GM19452 (cell line): ENCODE results near the gene BRD3OS.
"Not testable (repeated sequence)": the region's sequence is repeated elsewhere in the genome, so short reads cannot be mapped to it uniquely, and the experiment has no call there.

Experiments
- ATAC-seq: cut with Tn5 transposase; IDR thresholded peaks from one replicate; pipeline ENCODE4 v1.9.1; 2021; ENCODE audit not compliant: unreplicated experiment

Gene BRD3OS

DNA sequence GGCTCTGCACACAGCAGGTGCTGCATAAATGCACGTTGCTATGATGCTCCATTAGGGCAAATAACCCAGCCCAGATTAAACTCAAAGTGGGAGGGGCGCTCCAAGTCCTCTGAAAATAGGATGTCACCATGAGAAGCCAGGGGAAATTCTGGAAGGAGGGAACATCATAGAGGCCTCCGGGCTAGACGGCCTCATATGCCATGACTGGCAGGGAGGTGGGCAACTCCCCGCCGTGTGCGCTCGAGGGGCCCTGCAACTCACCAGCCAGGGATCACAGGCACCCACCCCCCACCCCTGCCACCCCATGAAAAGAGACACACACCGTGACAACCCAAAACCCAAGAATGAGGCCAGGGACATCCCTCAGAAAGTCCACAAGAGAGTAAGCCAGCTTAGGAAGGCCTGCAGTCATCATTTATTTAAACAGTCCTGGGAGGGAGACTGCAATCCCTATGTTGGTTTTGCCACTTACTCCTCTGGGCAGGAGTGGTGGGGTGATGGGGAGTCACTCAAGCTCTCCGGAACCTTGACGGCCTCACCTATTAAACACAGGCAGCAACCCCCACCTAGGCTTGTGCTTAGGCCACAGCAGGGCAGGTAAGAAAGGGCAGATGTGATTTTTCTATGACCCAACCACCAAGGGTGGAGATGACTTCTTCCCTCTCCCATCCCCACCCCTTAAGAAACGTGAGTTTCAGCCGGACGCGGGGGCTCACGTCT lies 37.2 kb upstream of the BRD3OS start:
- no peak for ATAC-seq

DNA sequence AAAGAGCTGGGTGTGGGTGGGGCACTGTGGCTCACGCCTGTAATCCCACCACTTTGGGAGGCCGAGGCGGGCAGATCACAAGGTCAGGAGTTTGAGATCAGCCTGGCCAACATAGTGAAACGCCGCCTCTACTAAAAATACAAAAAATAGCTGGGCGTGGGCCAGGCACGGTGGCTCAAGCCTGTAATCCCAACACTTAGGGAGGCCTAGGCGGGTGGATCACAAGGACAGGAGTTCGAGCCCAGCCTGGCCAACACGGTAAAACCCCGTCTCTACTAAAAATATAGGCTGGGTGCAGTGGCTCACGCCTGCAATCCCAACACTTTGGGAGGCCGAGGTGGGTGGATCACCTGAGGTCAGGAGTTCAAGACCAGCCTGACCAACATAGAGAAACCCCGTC lies 36.5 kb upstream of the BRD3OS start:
- not testable (repeated sequence) for ATAC-seq

DNA sequence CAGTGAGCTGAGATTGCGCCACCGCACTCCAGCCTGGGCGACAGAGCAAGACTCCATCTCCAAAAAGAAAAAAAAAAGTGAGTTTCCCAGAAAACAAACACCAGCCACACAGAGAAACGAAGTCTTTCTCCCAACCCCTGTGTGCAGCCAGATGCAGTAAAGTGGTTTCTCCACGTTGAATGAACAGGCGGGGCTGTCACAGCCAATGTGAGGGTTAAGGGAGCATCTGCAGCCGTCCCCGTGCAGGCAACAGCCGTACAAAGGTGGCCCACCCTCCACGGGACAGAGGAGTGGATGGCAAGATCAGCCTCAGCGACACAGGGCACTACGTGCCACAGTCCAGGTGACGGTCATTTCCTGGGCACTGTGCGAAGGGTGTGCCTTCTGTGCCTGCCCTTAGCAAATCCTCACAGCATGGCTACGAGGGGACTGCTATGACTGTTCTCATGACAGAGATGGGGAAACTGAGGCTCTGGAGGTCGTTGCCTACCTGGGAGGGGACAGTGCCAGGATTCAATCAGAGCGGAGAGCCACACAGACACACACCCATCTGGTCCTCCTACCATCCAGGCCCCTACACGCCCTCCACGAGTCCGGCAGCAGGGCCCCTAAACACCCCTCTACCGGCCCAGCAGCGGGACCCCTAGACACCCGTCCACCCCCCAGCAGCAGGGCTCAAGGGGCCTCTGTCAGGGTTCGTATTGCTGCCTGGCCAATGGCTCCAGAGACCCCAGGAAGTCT lies 35.5 kb upstream of the BRD3OS start:
- no peak for ATAC-seq

DNA sequence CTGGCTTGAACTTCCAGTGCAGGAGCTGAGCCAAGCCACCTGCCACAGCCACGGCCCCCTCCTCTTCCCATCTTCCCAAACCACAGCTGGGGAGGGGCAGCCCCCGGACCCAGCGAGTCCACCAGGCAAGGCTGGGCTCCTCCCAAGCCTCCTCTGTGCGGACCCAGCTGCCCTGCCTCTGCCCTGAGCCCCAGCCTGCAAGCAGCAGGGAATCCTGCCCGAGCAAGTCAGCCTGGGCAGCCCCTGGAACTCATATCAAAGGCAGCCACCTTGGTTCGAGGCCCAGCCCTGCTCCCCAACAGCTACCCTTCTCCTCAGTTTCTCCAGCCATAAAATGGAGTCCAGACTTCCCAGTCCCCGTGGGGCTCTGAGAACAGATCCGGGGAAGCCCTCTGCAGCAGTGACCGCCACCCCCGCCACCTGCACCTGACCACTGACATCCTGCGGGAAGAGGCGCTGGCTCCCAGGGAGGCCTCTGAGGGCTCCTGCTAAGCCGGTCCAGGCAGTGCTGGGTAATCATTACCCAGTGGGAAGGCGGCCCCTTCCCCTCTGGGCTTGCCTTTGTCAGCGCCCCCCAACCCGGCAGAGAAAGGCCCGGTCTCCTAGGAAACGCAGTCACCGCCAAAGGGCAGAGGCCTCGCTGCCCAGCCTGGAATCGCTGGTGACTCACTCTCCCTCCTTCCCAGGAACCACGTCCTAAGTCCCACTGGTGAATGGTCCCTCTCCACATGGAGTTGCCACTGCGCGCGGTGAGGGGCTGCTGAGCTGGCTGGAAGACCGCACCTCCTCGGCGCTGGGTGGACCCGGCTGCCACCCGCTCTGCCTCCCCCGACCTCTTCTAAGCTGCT lies 34.7 kb upstream of the BRD3OS start:
- ATAC-seq: no peak

DNA sequence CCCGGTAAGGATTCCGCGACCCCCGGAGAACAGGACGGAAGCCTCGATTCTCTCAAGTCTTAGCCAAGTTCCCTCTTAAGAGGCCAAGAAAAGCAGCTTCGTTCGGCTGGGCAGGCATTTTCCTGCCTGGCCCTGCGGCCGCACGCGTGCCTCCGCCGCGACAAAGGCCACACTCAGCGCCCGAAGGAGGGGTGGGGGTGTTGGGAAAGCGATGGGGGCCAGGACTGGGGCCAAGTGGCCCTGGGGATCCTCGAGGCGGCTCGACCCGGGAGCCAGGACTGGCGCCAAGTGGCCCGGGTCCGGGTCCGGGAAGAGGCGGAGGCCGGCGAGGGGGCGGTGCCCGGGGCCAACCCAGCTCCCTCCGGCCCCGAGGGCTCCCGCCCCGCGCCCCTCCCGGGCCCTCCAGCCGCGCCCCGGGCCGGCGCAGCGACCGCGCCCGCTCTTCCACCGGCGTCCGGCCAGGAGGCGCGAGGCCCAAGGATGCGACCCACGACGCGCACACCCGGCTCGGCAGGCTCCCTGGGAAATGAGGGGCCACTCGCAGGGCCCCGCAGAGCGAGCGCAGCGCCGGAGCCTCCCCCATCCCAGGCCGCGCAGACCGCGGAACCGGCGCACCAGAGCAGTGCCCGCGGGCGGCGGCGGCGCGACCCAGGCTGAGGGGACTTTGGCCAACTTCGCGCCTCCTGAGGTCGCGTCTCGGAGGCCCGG lies 33.9 kb upstream of the BRD3OS start:
- peak; percentile 6 for ATAC-seq

DNA sequence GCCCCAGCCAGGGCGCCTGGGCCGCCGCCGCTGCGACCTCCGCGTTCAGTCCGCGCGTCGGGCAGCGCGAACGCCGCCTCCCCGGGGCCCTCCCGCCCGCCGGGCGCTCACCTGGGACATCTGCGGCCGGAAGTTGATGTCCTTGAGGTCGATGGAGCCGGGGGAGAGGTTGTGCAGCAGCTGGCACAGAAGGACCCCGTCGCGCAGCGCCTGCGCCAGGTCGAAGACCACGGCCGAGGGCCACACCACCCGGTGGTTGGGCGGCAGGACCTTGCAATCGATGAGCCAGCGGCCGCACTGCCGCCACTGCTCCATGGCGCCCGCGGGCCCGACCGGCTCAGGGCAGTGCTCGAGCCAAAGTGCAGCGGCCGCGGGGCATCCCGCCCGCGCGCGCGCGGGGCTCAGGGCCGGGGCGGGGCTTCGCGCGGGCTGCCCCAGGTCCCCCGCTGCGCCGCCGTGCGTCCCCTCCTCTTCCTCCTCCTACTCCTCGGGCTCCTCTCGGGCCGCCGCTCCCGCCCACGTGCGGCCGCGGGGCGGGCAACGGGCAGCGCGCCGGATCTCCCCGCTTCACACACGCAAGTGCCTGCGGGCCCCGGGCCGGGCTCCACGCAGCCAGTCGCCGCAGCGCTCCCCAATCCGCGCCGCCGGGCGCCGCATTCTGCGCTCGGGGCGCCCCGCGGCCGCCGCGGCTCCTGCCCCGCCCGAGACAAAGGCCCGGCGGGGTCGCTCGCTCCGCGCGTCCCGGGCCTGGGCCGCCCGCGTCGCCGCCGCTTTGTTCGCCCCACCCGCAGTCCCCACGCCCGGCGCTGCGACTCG lies 33.1 kb upstream of the BRD3OS start, which contains the start of gene VAV2:
Gene VAV2, minus strand, starts transcription at position 361 of the 816 bp plus-strand sequence. Its CDS starts 46 bp downstream, at position 315.
- peak; percentile 40 for ATAC-seq

DNA sequence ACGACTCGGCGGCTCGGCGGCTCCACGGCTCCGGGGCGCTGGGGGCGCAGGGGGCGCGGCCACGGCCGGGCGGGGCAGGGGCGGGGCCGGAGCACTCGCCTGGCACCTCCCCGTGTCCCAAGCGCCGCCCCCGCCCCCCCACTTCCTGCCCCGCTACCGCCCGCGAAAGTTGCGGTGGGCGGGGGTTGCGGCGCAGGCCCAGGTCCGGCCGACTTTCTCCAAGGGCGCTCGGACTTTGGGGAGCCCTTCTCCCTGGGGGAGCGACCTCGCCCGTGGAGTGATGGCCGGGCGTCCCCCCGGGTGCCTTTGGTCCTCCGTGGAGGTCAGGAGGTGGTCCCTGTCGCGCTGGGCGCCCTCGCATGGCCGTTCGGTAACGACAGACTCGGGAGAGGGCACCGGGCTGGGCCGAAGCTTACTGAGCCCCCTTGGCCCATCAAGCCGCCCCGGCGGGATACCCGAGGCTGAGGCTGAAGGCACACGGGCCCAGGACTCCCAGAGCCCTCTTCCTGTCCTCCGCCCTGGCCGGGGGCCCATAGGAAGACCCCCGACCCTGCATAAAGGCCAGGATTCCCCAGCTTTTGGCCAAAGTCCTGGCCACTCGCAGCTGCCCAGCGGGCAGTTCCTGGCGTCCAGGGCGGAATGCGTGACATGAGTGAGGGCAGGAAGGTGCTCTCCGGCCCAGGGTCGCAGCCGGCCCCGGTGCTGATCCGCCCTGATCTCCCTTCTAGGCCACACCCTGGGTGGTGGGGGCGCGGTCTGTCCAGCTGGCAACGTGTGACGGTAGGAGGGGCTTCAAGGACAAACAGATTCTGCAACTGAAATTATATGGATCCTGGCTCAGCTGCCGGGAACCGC lies 32.3 kb upstream of the BRD3OS start:
- ATAC-seq: peak; percentile 49

DNA sequence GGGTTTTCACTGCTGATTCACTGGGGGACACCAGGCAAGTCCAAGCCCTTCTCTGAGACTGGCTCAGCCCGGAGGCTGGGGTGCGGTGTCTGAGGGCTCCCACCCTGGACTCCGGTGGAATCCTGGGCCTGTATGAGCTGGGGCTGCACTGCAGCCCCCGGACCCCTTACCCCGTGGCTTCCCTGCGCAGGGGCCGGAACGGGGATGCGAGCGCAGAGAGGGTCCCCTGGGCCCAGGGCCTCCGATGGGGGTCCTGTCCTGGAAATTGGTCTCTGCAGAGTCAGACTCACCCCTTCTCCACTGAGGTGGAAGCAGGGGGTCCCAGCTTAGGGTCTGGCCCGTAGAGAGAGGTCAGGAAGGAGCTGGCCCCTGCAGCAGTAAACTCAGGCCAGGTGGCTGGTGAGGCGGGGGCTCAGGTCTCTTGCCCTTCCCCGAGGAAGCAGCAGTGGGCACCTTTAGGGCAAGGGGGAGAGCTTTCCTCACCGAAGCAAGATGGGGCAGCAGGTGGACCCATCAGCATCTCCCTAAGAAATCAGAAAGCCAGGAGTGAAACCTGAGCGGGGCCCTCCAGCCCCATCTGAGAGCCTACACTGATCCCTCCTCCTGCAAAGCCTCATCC lies 31.5 kb upstream of the BRD3OS start:
- ATAC-seq: no peak

DNA sequence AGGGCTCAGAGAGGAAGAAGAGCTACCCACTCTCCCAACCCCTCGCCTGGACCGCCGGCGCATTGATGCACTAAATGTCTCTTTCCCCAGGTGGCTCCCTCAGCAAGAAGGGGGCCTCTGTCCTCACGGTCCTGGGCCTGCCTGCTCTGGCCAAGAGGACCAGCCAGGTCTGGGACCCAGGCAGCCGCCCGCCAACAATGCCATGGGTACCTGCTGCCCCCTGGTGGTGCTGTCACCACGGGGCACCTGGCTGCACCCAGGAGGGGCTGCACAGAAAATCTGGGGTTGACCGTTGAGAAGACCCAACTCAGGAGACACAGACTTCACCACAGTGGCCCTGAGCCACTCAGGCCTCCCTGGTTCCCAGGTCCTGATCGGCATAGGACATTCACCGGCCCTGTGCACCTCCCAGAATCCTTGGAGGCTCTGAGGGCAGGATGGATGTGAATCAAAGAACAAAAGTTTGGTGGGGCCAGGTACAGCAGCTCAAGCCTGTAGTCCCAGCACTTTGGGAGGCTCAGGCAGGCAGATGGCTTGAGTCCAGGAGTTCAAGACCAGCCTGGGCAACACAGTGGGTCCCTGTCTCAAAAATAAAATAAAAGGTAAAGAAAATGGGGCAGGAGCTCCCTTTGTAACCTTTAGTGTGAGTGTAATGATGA lies 30.8 kb upstream of the BRD3OS start:
- no peak for ATAC-seq

DNA sequence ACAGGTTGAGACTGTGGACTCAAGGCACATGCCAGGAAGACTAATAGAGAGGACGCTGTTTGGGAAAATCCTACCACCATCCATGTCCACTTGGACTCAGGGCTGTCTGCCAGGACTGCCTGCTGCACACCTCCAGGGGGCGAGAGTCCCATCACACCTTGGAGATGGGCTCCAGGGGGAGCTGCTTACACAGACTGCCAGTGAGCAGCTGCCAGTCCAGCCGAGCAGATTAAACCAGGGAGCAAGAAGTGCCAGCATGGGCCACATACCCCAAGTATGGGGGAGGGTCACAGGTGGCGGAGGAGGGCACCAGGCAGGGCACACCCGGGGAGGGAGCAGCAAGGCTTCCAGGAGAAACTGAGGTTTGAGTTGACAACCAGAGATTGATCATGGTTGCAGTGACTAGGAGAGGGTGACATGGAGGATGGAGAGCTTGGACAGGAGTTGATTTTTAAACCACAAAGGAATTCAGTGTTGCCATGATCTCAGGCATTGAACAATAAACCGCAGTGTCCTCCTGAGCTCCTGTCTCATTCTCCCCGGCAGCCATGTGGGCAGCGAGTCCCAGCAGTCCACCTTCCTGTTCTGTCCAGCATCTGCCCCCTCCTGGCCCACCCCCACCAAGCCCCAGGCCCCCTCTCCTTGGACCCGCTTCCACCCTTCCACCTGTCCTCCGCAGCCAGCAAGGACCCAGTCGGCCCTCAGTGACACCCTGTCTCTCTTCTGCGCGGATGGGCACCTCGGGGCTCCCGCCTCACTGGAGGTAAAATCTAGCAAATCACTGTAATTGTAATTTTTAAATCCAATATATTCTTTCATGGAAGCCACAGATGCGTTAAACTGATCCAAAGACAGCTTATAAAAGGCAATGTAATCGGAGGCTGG lies 30.0 kb upstream of the BRD3OS start:
- ATAC-seq: no peak

DNA sequence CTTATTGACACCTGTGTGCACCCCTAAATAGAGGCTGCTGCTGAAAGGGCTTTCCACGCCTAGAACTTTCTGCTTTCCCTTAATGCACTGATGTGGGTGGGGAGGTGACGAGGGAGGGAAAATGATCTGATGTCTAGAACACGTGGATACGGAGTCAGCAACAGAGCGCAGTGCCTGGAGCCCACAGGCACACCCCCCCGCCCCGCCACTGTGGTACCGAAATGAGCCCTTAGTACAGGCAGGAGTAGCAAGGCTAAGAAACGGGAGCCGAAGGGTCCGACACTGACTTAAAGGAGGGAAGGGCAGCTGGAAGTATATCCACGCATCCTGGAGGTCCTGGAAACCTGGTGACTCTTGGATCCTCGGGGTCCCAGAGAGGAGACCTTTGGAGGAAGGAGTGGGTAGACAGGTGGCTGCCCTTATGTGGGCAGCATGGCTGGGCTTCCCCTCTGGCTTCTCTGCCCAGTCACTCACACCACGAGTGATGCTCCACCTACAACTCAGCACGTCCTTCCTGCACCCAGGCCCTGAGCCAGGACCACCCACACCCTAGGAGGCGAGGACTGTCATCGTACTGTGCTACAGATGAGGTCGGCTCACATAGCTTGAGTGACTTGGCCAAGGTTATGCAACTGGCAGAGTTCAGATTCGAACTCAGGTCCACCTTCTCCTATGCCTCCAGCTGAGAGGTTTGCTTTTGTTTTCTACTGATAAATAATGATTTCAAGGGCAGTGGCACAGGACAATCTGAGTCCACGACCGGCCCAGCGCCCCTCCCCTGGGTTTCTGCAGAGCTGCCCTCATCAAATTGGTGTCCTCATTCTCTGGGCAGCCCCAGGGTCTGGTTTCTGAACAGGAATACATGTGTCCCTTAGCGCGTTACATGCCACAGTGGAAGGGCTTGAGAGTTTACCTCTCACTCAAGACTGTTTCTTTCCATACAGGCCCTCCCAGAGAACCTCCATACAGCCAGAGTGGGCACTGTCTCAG lies 28.5 kb upstream of the BRD3OS start:
- ATAC-seq: no peak

DNA sequence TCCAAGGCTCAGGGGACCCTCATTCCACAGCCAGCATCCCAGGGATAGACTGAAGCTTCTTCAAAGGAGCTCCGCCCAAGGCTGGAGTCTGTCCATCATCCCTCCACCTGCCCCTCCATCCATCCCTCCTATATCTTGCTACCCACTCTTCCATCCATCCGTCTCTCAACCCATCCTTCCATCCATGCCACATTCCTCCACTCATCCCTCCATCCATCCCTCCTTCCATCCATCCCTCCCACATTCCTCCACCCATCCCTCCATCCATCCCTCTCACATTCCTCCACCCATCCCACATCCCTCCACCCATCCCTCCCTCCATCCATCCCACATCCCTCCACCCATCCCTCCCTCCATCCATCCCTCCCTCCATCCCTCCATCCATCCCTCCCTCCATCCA lies 27.7 kb upstream of the BRD3OS start:
- ATAC-seq: no peak

DNA sequence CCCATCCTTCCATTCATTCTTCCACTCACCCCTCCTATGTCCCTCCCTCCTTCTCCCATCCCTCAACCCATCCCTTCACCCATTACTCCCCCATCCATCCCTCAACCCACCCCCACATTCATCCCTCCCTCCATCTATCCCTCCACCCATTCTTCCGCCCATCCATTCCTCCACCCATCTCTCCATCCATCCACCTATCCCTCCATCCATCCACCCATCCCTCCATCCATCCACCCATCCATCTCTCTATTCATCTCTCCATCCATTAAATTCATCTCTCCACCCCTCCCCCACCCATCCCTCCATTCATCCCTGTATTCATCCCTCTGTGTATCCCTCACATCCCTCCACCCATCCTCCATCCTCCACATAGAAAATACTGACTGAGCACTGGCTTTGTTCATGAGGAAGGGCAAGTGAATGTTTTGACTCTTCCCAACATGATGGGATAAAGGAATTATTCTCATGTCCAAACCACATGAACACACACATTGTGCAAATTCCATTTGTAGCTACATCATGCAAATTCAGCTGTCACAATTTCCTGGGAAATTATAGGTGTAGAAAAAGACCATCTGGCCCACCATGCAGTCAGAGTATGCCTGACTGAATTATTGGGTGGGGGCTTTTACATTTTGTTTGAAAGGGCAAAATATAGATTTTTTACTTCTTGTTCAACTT lies 26.2 kb upstream of the BRD3OS start:
- no peak for ATAC-seq

DNA sequence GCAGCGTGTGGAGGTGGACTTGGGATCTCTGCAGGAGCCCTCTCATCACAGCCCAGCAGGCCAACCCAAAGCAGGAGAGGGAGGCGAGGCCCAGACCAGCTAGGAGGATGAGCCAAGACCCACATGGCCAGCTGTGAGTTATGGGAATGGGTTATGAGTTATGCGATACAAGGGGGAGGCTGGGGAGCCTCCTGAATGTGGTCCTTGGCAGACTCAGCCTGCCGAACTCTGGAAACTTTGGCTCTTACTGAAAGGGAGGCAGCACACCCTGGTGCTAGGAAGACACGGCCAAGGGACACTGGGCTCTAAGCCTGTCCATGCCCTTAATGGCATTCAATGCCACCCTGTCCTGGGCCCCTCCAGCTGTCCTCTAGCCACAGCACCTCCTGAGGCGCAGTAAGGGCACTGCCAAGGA lies 25.4 kb upstream of the BRD3OS start:
- ATAC-seq: no peak

DNA sequence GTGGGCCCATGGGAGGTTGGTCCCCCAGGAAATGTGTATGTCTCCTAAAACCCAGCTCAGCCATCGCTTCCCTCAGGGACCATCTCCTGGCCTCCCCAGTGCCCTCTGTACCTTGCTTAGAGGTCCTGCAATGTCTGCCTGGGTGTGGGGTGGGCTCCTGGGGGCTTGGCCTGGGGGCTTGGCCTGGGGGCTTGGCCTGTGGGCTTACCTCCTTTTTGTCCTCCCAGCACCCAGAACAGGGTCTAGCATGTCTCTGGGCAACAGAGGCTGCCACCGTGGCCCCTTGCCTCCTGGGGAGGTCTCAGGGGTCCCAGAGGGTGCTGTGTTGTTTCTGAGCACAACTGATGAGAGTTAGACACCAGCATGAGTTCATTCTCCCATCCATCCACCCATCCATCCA lies 22.5 kb upstream of the BRD3OS start:
- no peak for ATAC-seq
